H1 (cell line): ENCODE measurements around the gene FGF18. TPM values are rescaled to one million over a fixed set of nuclear protein-coding genes. Genes with fewer than 3 reads are reported as not detected.

ENCODE experiments used
- CTCF ChIA-PET: fragments of 300-600 bp; sonication (Branson Sonifier 250); formaldehyde crosslinking; loops from one replicate; lab custom pipeline; 2021; ENCODE audit not compliant: partially characterized antibody; lab: Charles Lee
- POLR2A ChIA-PET: fragments of 300-600 bp; sonication (Branson Sonifier 250); formaldehyde crosslinking; loops from one replicate; lab custom pipeline; 2021; ENCODE audit warnings: inconsistent platforms; ENCODE audit not compliant: partially characterized antibody; lab: Charles Lee
- DNase-seq, 2 experiments: peaks; one replicate each; pipeline versions ENCODE4 v3.0.0 to v3.0.0-alpha.2; 2010 to 2022; ENCODE audit warnings: low spot score in 2 of 2, low read depth in 1 of 2, mixed read lengths in 1 of 2
- FAIRE-seq: peaks from 2 replicates; lab custom pipeline; 2011; peaks lifted over from hg19 to GRCh38; lab: Jason Lieb, UNC
- H2AFZ ChIP-seq: 2 replicates; pipeline ENCODE4 v1.8.1; 2012; ENCODE audit warnings: low read length, inconsistent platforms
- H2AK5ac ChIP-seq: 2 replicates; pipeline ENCODE4 v1.6.1; 2013; ENCODE audit warnings: low read depth, low read length
- H2BK120ac ChIP-seq: replicated peaks from 2 replicates; pipeline ENCODE3; 2013; ENCODE audit warnings: low read depth, low read length, inconsistent platforms
- H2BK12ac ChIP-seq: 2 replicates; pipeline ENCODE4 v1.6.1; 2013; ENCODE audit warnings: low read depth, low read length
- H2BK15ac ChIP-seq: 2 replicates; pipeline ENCODE4 v1.6.1; 2013; ENCODE audit warnings: low read length
- H2BK20ac ChIP-seq: 2 replicates; pipeline ENCODE4 v1.6.1; 2013; ENCODE audit warnings: low read length
- H2BK5ac ChIP-seq: 2 replicates; pipeline ENCODE4 v1.6.1; 2013; ENCODE audit warnings: low read depth, low read length
- H3K14ac ChIP-seq: 2 replicates; pipeline ENCODE4 v1.6.1; 2013; ENCODE audit warnings: inconsistent platforms; ENCODE audit not compliant: insufficient read length
- H3K18ac ChIP-seq: 2 replicates; pipeline ENCODE4 v1.6.1; 2013; ENCODE audit warnings: low read length; ENCODE audit errors: extremely low read depth
- H3K23ac ChIP-seq: 2 replicates; pipeline ENCODE4 v1.6.1; 2013; ENCODE audit warnings: inconsistent platforms; ENCODE audit not compliant: insufficient read length
- H3K23me2 ChIP-seq: 2 replicates; pipeline ENCODE4 v1.6.1; 2013; ENCODE audit warnings: low read depth, low read length
- H3K27ac ChIP-seq: 2 replicates; pipeline ENCODE4 v1.6.1; 2011; ENCODE audit warnings: low read depth, low read length, inconsistent platforms
- H3K27me3 ChIP-seq, 4 experiments: replicated peaks in 1 of 4; 1 replicate in 1 of 4; 2 replicates in 3 of 4; pipeline versions ENCODE4 v1.6.1 to v1.8.1; 2011 to 2013; ENCODE audit warnings: low read length in 3 of 4, mild to moderate bottlenecking in 3 of 4, inconsistent platforms in 2 of 4, mixed read lengths in 2 of 4, moderate library complexity in 1 of 4; ENCODE audit not compliant: control insufficient read depth in 3 of 4, insufficient read depth in 3 of 4; ENCODE audit errors: extremely low read depth in 1 of 4
- H3K36me3 ChIP-seq, 4 experiments: 2 replicates each; pipeline versions ENCODE4 v1.6.1 to v1.8.1; 2011 to 2013; ENCODE audit warnings: mild to moderate bottlenecking in 4 of 4, low read length in 3 of 4, moderate library complexity in 2 of 4, control low read depth in 1 of 4, inconsistent platforms in 1 of 4; ENCODE audit not compliant: insufficient read depth in 4 of 4, control insufficient read depth in 2 of 4
- H3K4ac ChIP-seq: replicated peaks from 2 replicates; pipeline ENCODE3; 2013; ENCODE audit warnings: low read length, low read depth, mixed read lengths, inconsistent platforms; ENCODE audit not compliant: insufficient read length
- H3K4me1 ChIP-seq, 4 experiments: replicated peaks in 1 of 4; 1 replicate in 1 of 4; 2 replicates in 3 of 4; pipeline versions ENCODE4 v1.6.1 to v1.8.1; 2011 to 2013; ENCODE audit warnings: low read length in 3 of 4, inconsistent platforms in 2 of 4, mixed read lengths in 1 of 4; ENCODE audit not compliant: insufficient read depth in 4 of 4, control insufficient read depth in 3 of 4
- H3K4me2 ChIP-seq, 2 experiments: 2 replicates each; pipeline versions ENCODE4 v1.6.1 to v1.8.1; 2011 to 2013; ENCODE audit warnings: low read depth in 2 of 2, low read length in 2 of 2, control low read depth in 1 of 2, inconsistent platforms in 1 of 2, mild to moderate bottlenecking in 1 of 2; ENCODE audit not compliant: insufficient read depth in 1 of 2
- H3K4me3 ChIP-seq, 4 experiments: fragments of 200-600, 300-600 bp in 1 of 4; sonication (generic), shearing (Covaris generic), sonication (Bioruptor Twin) in 1 of 4; 2 replicates each; pipeline versions ENCODE4 v1.5.1 to v1.8.1; 2011 to 2016; ENCODE audit warnings: low read length in 4 of 4, low read depth in 3 of 4, control low read depth in 2 of 4, inconsistent platforms in 2 of 4, mild to moderate bottlenecking in 2 of 4, mixed read lengths in 1 of 4, moderate library complexity in 1 of 4; ENCODE audit not compliant: insufficient read depth in 2 of 4; ENCODE audit errors: extremely low read depth in 1 of 4
- H3K56ac ChIP-seq: replicated peaks from 2 replicates; pipeline ENCODE3; 2013; ENCODE audit warnings: low read depth, mild to moderate bottlenecking, mixed read lengths, low read length, inconsistent platforms; ENCODE audit not compliant: insufficient read length
- H3K79me1 ChIP-seq: 2 replicates; pipeline ENCODE4 v1.6.1; 2013; ENCODE audit warnings: low read depth, low read length, control low read depth
- H3K79me2 ChIP-seq, 2 experiments: 2 replicates each; pipeline versions ENCODE4 v1.6.1 to v1.8.1; 2012 to 2013; ENCODE audit warnings: low read length in 2 of 2, mild to moderate bottlenecking in 2 of 2, inconsistent platforms in 1 of 2; ENCODE audit not compliant: insufficient read depth in 2 of 2, control insufficient read depth in 1 of 2
- H3K9ac ChIP-seq, 4 experiments: replicated peaks in 1 of 4; 1 replicate in 1 of 4; 2 replicates in 3 of 4; pipeline versions ENCODE4 v1.6.1 to v1.8.1; 2011 to 2013; ENCODE audit warnings: low read depth in 3 of 4, low read length in 3 of 4, control low read depth in 2 of 4, mild to moderate bottlenecking in 2 of 4, moderate library complexity in 2 of 4, inconsistent platforms in 1 of 4; ENCODE audit errors: extremely low read depth in 1 of 4
- H3K9me3 ChIP-seq, 2 experiments: 2 replicates each; pipeline versions ENCODE4 v1.6.1 to v1.8.1; 2012 to 2013; ENCODE audit warnings: mild to moderate bottlenecking in 2 of 2, moderate library complexity in 2 of 2, control low read depth in 1 of 2, inconsistent platforms in 1 of 2, low read depth in 1 of 2, low read length in 1 of 2, mixed read lengths in 1 of 2; ENCODE audit not compliant: insufficient read depth in 2 of 2
- H4K20me1 ChIP-seq, 2 experiments: replicated peaks in 1 of 2; 2 replicates each; pipeline versions ENCODE3 to v1.8.1; 2011 to 2013; ENCODE audit warnings: inconsistent platforms in 2 of 2, low read length in 2 of 2, mild to moderate bottlenecking in 1 of 2; ENCODE audit not compliant: insufficient read depth in 2 of 2, control insufficient read depth in 1 of 2
- H4K5ac ChIP-seq: 2 replicates; pipeline ENCODE4 v1.6.1; 2013; ENCODE audit warnings: low read length, low read depth, mixed read lengths, inconsistent platforms; ENCODE audit not compliant: insufficient read length
- H4K8ac ChIP-seq: 2 replicates; pipeline ENCODE4 v1.8.0; 2013; ENCODE audit warnings: mild to moderate bottlenecking, moderate library complexity, low read length, inconsistent platforms; ENCODE audit not compliant: insufficient read depth; ENCODE audit errors: extremely low read depth
- H4K91ac ChIP-seq: replicated peaks from 2 replicates; pipeline ENCODE3; 2013; ENCODE audit warnings: low read length, mixed read lengths, inconsistent platforms; ENCODE audit not compliant: insufficient read length
- CBX5 ChIP-seq: fragments of 300-800, 300-1000 bp; sonication (generic); IDR thresholded peaks from 2 replicates; pipeline ENCODE4 v1.7.1; 2016; ENCODE audit warnings: antibody characterized with exemption, low read length, low read depth
- GABPA ChIP-seq: IDR thresholded peaks from 2 replicates; pipeline ENCODE4 v1.6.1; 2011; ENCODE audit warnings: mild to moderate bottlenecking, low read length, moderate library complexity, borderline replicate concordance; ENCODE audit not compliant: insufficient read depth
- SIX5 ChIP-seq: IDR thresholded peaks from 2 replicates; pipeline ENCODE4 v1.6.1; 2011; ENCODE audit warnings: mild to moderate bottlenecking, low read depth, low read length
- WGBS, 2 experiments: shearing (Covaris generic) in 1 of 2; methylation state at CpG; one replicate each; pipeline versions ENCODE4 v1.1.6 to v1.1.7; 2013 to 2015; ENCODE audit warnings: low lambda C conversion rate in 2 of 2, mixed read lengths in 2 of 2, inconsistent platforms in 1 of 2, low coverage in 1 of 2, missing lambda C conversion rate in 1 of 2; ENCODE audit not compliant: insufficient replicate concordance in 2 of 2, insufficient coverage in 1 of 2, insufficient read length in 1 of 2; ENCODE audit errors: extremely low coverage in 1 of 2, missing lambda C conversion rate in 1 of 2; 5-methylcytosine and 5-hydroxymethylcytosine counted together
- polyA plus RNA-seq, 7 experiments: library from polyadenylated mRNA; depleted of rRNA in 3 of 7; stranded (reverse) in 5 of 7; unstranded in 2 of 7; fragments of >200 nt in 5 of 7; fragments of 200-250 nt in 2 of 7; gene quantifications; 1 replicate in 5 of 7; 2 replicates in 1 of 7; 4 replicates in 1 of 7; pipeline versions ENCODE4 v1.2.1 to v1.2.3, GENCODE V29; 2011 to 2013; ENCODE audit warnings: missing spikeins in 2 of 7, mixed read lengths in 2 of 7
- total RNA-seq: library from RNA; stranded (reverse); fragmentation: NEBNext Ultra II Directional; extraction: Animal tissue kit (Norgen Biotek cat#: 25700); gene quantifications from 2 replicates; pipeline ENCODE4 v1.2.1, GENCODE V29; 2021
- TF ChIP-seq, protein P1 (sequence below): IDR thresholded peaks from 2 replicates; pipeline ENCODE4 v1.6.1; 2012; ENCODE audit warnings: inconsistent platforms

Gene FGF18
- total and polyA plus RNA-seq, 2 of the 8 experiments (the other 6 are each of a cell fraction or from before 2014, with no cell fraction given): 0.54 to 1.3 TPM

DNA sequence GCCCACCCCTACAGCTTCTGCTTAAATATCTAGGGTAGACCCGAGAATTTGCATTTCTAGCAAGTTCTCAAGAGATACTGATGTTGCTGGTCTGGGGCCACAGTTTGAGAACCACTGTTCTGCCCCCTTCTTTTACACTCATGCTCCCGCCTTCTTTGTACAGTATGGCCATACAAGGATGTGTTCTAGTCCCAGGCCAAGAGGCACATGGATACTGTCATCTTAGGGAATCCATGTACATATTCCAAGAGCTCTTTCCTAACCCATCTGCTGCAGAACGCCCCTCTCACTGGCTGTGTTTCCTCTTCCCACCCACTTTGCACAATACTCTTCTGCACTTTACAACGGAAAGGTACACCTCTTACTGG lies 44.4 kb downstream of the FGF18 start:
- Histone ChIP-seq H3K23me2 (no peaks in the 10 kb centered on the region), H2BK15ac (no peak overlapping the region; the same call in 1 of the 2 replicates), H3K23ac (no peak overlapping the region), H4K91ac (no peak overlapping the region), H3K4me3 (no peak overlapping the region), H2AFZ (no peak overlapping the region), H3K4me2 (no peak overlapping the region), H2BK120ac (no peak overlapping the region), H3K36me3 (no peaks in the 10 kb centered on the region), H3K27ac (no peak overlapping the region), H3K56ac (no peak overlapping the region), H2BK5ac (no peak overlapping the region), H3K18ac (no peak overlapping the region), H3K9me3 (no peaks in the 10 kb centered on the region), H3K79me1 (no peaks in the 10 kb centered on the region), H2BK20ac (no peak overlapping the region), H3K4ac (no peak overlapping the region), H3K27me3 (no peaks in the 10 kb centered on the region; a peak in 2 of 7 replicates), H2AK5ac (no peak overlapping the region), H4K20me1 (no peaks in the 10 kb centered on the region), H4K5ac (no peak overlapping the region), H3K4me1 (peaks cover 3 to 9% (median 4%) of the 10 kb centered on the region in 4 experiments; a peak in 6 of 7 replicates), H2BK12ac (no peak overlapping the region), H4K8ac (no peak overlapping the region), H3K9ac (no peak overlapping the region), H3K14ac (no peak overlapping the region), H3K79me2 (no peaks in the 10 kb centered on the region)
- CTCF ChIA-PET: interaction anchor here (0.8 to 2.5 kb wide), 4 partner anchors 9 to 176 kb away, joined by 3 to 16 read pairs (median 4); no protein-coding TSS in a partner anchor
- no peak for TF ChIP-seq SIX5
- no peak for TF ChIP-seq GABPA
- TF ChIP-seq, protein P1, sequence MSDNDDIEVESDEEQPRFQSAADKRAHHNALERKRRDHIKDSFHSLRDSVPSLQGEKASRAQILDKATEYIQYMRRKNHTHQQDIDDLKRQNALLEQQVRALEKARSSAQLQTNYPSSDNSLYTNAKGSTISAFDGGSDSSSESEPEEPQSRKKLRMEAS: no peak
- no peak for TF ChIP-seq CBX5
- FAIRE-seq: no peak
- 82% methylated on average over 4 of the region's 4 CpGs; no CpG with 5 or more reads in 1 of the 2 experiments for WGBS, 2 experiments
- no peak for DNase-seq
- POLR2A ChIA-PET: interaction anchor here (1.3 kb wide), 1 partner anchor 77 kb away, joined by 3 read pairs; no protein-coding TSS in a partner anchor
